8988T (cell line): Measurements from ENCODE around the gene SPAAR.
"Not testable (repeated sequence)": the region's sequence is repeated elsewhere in the genome, so short reads cannot be mapped to it uniquely, and the experiment has no call there.

Source experiments
- DNase-seq: peaks from one replicate; pipeline ENCODE4 v3.0.0; 2011

SPAAR gene

GRCh38 chr9:35923927-35924763 lies 14.9 kb downstream of the SPAAR start:
- no peak for DNase-seq

DNA sequence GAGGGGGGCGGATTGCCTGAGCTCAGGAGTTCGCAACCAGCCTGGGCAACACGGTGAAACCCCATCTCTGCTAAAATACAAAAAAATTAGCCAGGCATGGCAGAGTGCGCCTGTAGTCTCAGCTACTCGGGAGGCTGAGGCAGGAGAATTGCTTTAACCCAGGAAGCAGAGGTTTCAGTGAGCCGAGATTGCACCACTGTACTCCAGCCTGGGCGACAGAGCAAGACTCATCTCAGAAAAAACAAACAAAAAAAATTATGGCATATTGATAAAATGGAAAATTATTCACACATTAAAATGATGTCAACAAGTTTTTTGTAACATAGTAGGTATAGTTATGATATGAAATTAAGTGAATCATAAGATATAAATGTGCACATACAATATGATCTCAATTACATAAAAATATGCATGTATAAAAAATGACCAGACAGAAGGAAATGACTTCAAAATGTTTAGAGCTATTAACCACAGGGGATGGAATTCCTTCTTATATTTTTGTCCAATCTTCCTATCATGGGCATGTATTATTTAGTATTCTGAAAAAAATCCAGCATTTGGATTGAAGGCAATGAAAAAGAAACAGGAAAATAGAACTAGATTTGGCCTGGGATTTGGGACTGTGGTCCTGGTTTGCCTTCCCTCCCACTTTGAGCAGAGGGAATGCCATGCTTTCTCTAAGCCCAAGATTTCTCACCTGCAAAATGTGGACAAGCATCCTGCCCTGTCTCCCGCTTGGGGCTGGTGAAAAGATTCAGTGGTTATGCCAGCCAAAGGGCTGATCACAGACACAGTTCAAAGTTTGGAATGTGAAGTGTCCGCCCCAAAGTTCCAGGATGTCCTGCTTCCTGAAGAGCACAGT lies 19.5 kb downstream of the SPAAR start:
- DNase-seq = no peak

DNA sequence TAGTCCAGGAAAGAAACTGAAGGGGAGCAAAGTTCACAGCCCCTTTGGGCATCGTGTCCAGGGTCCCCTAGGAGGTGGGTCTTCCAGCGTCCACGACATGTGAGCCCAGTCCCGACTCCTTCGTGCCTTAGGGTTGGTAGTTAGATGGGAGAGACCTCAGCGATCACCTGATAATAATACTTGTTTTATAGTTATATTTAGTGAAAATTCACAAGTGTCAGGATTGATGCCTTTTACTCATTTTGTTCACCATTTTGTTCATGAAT lies 20.1 kb downstream of the SPAAR start:
- DNase-seq = no peak

DNA sequence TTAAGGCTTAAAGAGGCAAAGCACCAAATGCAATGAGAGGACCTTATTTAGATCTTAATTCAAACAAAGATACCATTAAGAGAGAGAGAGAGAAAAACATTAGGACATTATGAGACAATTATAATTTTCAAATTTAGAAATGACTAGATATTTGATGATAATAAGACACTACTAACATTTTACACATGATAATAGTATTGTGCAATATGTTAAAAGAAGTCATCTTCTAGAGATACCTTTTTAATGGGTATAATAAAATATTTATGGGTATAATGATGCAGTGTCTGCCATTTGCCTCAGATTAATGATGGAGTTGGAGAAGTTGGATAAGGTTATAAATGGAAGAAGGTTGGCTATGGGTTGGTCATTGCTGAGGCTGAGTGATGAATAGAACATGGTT lies 21.2 kb downstream of the SPAAR start:
- no peak for DNase-seq

DNA sequence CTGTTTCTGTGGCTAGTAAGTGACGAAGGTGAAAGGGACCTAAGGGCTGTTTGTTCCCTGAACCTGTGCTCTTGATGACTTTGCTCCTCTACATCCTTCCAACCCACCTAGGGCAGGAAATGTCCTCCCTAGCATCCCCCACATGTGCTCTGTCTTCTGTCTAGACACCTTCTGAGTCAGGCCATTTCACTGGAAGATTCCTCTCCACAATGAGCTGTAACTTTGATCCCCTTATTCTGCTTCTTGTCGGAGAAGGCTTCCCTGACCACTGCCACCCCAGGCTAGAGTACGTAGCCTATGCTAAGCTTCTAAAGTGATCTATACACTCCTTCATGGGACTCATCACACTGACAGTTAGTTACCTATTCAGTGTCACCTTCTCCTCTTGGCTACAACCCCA lies 21.7 kb downstream of the SPAAR start:
- DNase-seq = no peak

DNA sequence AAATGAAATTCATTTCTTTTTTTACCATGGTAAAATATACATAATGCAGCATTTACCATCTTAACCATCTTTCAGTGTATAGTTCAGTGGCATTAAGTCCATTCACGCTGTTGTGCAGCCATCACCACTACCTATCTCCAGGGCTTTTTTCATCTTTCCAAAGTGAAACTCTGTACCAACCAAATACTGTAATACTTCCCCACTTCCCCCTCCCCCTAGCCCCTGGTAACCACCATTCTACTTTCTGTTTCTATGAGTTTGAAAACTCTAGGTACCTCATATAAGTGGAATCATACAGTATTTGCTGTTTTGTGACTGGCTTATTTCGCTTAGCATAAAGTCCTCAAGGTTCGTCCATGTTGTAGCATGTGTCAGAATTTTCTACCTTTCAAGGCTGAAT lies 23.4 kb downstream of the SPAAR start:
- DNase-seq = no peak

DNA sequence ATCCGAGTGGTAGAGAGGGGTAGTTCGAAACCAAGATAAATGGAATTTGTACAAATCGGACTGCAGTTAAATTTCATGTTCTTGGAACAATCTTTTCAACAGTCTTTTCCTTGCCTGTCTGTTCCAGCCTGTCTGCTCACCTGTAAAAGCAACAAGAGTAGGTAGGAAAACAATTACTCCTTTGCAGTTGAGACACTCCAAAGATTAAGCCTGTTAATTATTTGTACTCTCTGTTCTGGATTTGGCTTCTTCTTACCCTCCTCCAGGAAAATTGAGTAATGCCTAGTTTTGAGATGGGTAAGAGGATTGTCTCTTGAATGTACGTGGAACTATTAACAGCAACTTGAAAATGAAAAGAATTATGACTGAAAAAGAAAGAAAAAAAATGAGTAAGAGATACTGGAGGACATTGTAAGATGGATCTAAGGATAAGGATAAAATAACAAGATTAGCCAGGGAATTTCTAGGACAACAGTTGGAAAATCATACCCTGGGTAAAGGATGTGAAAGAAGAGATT lies 24.3 kb downstream of the SPAAR start:
- no peak for DNase-seq

DNA sequence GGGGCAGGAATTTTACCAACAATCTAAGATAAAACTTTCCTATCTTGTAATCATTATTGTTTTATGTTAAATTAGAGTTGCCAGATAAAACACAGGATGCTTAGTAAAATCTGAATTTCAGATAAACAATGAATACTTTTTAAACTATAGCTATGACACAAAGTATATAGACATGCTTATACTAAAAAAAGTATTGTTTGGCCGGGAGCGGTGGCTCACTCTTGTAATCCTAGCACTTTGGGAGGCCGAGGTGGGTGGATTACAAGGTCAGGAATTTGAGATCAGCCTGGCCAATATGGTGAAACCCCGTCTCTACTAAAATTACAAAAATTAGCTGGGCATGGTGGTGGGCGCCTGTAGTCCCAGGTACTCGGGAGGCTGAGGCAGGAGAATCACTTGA lies 24.8 kb downstream of the SPAAR start:
- not testable (repeated sequence) for DNase-seq

DNA sequence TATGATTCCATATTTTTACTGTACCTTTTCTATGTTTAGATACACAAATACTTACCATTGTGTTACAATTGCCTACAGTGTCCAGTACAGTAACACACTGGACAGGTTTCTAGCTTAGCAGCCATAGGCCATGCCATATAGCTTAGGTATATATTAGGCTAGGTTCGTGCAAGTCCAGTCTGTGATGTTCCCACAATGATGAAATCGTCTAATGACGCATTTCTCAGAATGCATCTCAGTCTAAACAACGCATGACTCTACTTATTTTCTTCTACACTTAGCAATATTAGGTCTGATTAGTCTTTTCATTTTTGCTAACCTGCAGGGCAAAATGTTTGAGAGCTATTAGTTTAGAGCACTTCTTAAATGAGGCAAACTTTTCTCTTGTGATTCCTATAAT lies 26.0 kb downstream of the SPAAR start:
- no peak for DNase-seq

DNA sequence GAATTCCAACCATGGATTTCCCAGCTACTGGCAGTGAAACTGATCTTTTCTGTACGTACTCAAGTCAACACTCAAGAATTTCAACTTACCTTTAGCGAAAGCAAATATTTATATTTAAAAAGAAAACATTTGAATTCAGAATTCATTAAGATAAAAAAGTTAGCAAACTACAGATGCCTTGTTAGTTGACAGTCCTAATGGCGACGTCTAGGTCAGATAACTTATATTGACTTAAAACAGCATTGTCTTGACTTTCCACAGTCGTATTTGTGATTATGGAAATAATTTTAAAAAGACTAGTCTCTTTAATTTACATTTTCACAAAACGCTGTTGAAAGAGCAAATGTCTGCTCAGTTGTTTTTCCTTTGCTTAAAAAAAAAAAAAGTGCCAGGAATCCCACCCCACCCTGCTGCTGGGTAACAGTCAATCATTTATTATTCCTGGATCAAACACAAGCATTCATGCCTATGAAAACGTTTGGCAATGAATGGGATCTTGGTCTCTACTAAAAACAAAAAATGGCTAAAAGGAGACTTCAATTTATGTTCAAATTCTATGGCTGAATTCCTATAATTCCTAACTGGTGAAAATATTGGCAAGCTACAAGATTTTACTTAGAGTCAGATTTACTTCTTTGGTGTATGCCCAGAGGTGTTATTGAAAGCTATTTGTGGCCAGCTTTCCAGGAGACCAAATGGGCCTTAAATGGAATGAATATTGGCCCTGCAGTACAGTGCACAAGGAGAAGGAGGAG lies 26.6 kb downstream of the SPAAR start:
- no peak for DNase-seq

GRCh38 chr9:35937227-35937626 lies 27.9 kb downstream of the SPAAR start:
- no peak for DNase-seq

DNA sequence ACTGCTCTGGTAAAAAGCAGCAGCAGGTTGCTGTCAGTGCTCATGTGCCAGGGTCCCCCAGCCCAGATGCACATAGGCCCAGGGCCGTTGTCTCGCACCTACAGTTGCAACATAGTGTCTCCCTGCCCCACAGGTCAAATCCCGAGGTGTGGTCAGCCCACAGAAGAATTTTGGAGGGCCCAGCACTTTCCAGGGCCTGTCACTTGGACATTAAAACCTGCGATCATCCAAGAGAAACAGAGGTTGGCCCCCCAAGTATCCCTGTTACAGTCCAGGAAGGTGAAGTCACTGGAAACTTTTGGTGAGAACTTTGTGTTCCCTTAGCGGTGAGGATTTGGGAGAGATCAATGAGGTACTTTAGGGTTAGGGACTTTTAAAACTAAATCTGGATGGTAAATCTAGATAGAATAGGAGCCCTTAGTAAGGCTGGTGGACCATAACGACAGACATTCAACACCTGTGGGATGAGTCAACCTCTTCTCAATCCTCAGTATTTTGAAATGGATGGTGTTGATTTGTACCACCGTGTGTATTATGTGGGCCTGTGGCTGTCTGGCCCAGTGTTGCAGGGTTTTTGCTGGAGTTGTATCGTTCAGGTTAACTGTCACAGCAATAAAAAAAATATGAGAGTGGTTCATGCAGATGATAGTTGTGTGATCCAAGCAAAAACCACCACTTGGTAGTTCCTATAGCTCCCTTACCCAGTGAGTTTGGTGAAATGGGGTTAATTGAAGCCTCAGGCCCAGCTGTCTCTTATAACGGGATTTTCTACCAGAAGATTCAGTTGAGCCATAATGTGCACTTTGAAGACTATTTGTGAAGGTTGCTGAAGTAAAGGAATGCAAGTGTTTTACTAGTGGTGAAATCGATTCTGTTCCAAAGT lies 29.4 kb downstream of the SPAAR start:
- DNase-seq = no peak

GRCh38 chr9:35939679-35940250 lies 30.5 kb downstream of the SPAAR start:
- DNase-seq = no peak

- DNase-seq = no peak
Measured at GRCh38 chr9:35940458-35941407, 31.4 kb downstream of the SPAAR start.

- no peak for DNase-seq
Measured at GRCh38 chr9:35942286-35942685, 33.0 kb downstream of the SPAAR start.

DNA sequence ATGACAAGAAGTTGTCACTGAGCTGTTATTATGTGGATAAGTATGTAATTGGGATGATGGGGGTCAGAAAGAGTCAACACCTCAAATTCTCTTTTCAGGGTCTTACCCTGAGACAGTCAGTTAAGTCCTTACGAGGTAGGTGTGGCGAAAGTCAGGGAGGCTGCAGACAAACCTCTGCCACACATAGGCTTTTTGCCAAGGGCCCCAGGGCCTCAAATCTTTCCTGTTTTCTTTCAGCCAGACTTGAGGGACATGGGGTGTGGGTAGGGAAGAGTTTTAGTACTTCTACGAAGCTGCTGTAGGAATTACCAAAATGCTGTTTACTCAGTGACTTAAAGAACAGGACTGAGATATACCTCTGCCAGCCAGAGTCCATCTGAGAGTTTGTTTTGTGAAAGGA lies 34.9 kb downstream of the SPAAR start:
- DNase-seq = no peak

DNA sequence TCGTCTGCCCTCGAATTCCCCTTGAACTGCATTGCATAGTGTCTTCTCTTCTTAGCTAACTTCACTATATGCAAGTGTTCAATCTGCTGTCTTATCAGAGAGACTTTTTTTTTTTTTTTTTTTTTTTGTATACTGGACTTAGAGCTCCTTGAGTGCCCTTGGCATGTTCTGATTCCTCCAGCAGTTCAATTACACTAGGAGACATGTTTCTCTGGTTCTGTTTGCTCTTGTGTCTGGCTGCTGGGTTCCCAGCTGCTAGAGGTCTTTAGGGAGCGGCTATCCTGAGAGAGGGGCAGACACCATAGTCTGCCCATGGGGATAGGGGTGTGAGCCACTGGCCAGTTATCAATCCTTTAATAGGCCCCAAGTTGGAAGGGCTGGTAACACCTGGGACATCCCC lies 35.6 kb downstream of the SPAAR start:
- DNase-seq = no peak

DNA sequence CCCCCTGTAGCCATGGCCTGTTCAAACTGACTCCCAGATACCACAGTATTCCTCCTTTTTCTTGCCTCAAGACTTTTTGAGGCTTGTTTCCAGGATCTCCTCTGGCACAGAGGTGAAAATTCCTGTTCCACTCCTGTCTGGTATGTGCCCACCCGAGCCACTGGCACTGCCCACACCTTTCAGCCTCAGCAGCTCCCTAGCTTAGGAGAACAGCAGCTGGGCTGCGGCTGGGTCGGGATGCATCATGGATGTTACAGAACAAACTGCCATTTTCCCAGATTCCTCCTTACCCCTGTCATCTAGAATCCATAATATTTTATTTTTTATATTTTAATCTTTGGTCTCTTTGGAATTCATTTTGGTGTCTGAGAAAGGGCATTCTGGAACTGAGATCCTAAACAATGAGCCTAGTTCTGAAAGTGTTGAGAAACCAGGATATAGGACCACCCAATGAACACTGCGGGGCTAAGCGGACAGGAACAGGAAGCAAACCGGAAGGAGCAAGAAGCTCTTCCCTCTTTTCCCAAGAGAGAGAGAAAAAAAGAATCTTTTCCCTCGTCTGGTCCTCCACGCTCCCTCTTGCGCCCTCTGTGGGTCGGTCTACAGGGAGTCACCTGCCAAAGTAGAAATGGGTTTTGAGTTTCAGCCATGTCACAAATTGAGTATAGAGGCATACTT lies 36.2 kb downstream of the SPAAR start:
- DNase-seq = peak; percentile 59

DNA sequence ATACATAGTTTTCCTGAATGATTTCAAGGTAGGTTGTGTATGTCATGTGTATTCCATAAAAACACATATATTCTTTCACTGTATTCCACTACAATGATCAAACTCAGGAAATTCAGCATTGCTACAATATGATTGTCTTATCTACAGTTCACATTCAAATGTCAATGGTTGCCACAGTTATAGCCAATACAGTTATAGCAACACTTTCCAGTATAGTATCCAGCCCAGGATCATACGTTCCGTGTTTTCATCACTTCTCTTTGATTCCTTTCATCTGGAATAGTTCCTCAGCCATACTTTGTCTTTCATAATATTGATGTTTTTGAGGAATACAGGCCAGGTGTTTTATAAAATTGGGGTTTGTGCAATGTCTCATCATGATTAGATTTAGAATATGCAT lies 39.2 kb downstream of the SPAAR start:
- DNase-seq = no peak

DNA sequence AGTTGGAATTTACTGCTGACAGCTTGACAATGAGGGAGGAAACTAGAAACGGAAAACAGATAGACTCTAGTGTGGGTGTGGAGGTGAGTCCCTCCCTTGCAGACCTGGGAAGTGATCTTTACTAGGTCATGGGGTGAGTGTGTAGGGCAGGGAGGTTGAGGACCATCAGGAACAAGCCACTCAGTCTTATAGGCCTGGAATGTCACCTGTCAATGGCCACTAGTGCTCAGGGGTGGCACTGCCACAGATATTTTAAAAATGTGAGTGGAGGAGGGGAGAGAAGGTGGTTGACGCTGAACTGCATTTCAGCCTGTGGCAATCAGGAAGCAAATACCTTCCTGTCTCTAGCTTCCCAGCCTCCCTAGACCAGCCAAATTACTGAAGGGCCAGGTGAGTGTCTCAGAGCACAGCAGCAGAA lies 39.6 kb downstream of the SPAAR start:
- DNase-seq = no peak
